NCI-H187 treated with DMSO at 0.1 percent for 48 hours (cell line): ENCODE data around the gene ALPI.
"Not testable (repeated sequence)": the region's sequence is repeated elsewhere in the genome, so short reads cannot be mapped to it uniquely, and the experiment has no call there.

Source experiments
- DNase-seq: peaks from one replicate; lab custom pipeline; 2025; lab: John Stamatoyannopoulos, UW

The ALPI gene

GRCh38 chr2:232455426-232456255, at the start of gene ALPI:
ALPI (plus strand) TSS chr2:232456153; CDS start chr2:232456200, 47 bp downstream.
- no peak for DNase-seq

GRCh38 chr2:232406556-232407310, 49.2 kb upstream of the ALPI start, which contains the start of gene ALPG:
ALPG (plus strand) TSS chr2:232406844; CDS start chr2:232406895, 51 bp downstream.
- DNase-seq: no peak

- DNase-seq: not testable (repeated sequence)
Observed at GRCh38 chr2:232407428-232408150, 48.4 kb upstream of the ALPI start.

GRCh38 chr2:232408269-232408668, 47.7 kb upstream of the ALPI start:
- not testable (repeated sequence) for DNase-seq

DNA sequence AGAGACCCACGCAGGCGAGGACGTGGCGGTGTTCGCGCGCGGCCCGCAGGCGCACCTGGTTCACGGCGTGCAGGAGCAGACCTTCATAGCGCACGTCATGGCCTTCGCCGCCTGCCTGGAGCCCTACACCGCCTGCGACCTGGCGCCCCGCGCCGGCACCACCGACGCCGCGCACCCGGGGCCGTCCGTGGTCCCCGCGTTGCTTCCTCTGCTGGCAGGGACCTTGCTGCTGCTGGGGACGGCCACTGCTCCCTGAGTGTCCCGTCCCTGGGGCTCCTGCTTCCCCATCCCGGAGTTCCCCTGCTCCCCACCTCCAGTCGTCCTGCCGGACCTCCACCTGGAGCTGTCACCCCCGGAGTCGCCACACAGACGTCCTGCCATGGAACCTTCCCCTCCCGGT, 46.3 kb upstream of the ALPI start:
- DNase-seq: not testable (repeated sequence)

GRCh38 chr2:232410238-232410900, 45.6 kb upstream of the ALPI start:
- DNase-seq: no peak

- no peak for DNase-seq
Observed at GRCh38 chr2:232411901-232412629, 43.9 kb upstream of the ALPI start.

- no peak for DNase-seq
Observed at GRCh38 chr2:232412986-232413385, 43.0 kb upstream of the ALPI start.

DNA sequence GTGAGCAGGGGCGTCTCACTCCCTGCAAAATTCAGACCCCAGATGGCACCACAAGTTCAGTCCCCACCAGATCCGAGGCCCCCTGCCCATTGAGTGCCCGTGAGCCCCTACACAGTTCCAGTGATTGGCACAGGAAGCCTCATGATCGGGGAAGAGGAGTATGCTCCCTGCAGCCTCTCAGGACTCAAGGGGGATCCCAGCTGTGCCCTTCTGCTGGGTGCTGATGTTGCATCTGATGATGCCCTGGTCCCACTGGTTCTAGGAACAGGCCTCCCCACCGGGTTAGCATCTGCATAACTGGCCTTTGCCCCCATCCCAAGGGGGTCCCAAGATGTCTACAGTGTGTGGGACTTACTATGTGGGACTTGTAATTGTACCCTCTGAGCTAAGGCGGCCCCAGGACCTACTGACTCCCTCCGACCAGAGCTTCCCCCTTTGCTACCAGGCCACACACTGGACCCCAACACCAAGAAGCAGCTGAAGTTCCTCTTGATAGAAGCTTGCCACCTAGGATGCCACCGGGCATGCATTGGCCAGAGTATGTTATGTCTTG, 40.7 kb upstream of the ALPI start:
- DNase-seq: no peak

GRCh38 chr2:232415736-232416520, 40.0 kb upstream of the ALPI start:
- DNase-seq: no peak

DNA sequence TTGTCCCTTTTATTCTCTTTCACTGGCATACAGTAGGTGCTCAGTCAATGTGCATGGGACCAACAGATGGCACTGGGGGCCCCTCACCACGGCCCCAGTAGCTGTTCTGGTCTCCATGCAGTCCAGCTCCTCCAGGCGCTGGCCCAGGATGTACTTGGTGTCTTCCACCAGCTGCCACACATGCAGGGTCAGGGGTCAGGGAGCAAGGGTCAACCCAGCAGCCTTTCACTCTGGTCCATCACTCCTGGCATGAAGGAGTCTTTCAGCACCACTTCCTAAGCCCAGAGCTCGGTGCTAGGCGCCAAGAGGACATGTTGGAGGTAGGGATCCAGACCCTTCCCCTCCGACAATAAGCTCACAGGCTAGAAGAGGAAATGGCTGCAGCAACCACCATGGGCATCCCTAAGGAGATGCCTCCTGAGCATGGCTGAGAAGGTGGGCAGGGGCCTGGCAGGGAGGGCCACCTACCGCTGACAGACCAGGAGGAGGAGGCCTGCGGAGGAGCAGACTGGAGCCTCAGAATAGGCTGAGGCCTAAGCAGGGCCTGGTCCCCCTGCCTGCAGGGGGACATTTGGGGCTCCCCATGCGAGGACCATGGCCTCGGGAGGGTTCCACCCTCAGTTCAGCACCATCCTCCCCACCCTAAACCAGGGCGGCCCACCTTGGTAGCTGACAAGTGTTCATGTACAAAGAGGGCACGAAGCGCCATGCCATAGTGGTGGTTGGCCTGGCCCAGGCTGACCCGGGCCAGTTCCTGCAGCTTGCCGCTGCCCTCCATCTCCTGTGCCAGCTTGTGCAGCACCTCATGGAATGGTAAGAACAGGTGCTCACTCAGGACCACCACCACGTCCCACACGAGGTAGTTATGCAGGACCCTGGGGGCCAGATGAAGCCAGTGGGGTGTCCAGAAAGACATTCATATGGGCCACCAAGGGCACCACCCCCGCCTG, 39.2 kb upstream of the ALPI start:
- DNase-seq: no peak

GRCh38 chr2:232417489-232417888, 38.5 kb upstream of the ALPI start:
- no peak for DNase-seq

- DNase-seq: no peak
Observed at GRCh38 chr2:232418056-232418455, 37.9 kb upstream of the ALPI start.

- DNase-seq: no peak
Observed at GRCh38 chr2:232418466-232419244, 37.3 kb upstream of the ALPI start.

DNA sequence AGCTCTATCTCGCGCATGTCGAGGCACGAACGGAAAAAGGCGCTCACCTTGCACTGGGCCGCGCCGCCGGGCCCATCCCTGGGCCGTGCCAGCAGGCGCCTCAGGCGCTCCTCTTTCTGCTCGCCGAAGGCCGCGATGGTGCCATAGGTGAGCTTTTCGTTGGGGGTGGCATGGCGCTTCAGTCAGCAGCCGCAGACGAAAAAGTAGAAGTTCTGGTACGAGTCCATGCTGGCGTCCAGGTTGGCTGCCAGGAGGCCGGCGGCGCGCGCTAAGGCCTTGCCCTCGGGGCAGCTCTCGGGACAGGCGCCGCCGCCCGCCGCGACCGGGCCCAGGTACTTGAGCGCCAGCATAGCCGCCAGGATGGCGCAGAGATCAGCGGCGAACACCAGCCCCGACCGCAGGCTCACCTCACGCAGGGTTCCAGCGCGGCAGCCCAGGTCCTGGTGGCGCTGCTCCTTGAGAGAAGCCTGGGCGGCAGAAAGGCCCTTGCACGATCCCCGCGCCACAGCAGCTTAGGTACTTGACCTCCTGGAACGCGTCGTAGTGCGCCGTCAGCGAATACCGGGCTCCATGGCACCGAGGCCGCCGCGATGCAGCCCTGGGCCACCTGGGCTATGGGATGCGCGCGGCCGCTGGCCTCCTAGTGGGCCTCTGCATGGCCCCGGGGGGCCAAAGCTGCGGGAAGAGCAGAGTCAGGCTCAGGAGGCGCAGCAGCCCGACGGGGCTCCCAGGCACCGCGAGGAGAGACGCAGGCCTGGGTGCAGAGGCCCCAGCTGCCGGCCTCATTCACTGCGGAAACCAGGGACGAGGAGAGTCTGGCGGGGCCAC, 36.5 kb upstream of the ALPI start:
- DNase-seq: no peak

DNA sequence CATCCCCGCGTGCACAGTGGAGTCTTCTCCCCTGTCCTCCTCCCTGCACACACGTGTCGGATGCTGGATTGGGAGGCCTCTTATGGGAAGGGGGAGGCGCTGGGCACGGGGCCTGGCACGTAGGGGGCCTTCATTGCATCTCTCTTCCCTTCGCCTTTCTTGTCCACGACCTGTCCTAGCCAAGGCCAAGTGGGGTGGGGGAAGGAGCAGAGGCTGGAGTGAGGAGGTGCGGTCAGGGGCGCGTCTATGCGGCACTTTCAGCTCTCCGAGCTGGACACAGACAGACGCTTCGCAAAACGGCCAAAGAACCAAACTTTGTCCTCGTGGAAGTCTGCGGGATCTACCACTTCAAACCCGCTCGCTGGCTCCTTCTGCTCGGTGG, 35.9 kb upstream of the ALPI start:
- DNase-seq: no peak

DNA sequence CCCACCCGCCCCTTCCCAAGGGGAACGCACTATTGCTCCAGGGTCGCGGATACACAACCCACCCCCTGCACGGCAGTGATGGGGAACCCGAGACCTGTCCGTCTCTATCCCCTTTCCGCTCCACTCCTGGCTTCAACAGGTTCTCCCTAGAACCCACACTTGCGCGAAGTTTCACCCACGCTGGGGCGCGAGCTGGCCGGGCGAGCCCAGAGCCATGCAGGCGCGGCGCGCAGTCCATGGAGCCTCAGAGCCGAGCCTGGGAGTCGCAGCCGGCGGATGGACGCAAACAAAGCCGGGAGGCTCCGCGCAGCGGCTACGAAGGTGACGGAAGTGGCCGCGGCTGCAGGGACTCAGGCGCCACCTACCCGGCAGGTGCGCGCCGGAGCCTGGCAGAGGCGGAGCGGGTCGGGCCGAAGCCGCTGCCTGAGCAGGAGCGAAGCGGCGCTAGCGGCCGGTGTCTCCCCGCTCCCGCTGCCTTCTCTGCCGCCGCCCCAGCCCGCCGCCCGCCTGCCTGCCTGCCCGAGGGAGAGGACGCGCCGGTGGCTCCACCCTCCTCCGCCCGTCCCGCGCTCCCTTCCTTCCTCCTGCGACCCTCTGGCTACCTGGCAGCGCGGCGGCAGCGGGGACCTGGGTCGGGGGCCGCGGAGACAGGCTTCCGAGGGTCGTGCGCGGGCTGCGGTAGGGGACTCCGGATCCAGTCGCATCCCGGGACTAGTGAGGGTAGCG, 35.3 kb upstream of the ALPI start:
- no peak for DNase-seq
